PC-9 (cell line): ENCODE results near the gene SLC13A1.

Source experiments
- EZH2 ChIP-seq: fragments of 200-600 bp; sonication (generic); IDR thresholded peaks from 2 replicates; pipeline ENCODE4 v1.8.0; 2017; ENCODE audit warnings: antibody characterized with exemption, low read depth
- TF ChIP-seq, protein P1 (sequence below): fragments of 200-600 bp; sonication (generic); conservative IDR thresholded peaks from 2 replicates; pipeline ENCODE4 v1.6.1; 2017; ENCODE audit warnings: mixed run types, antibody characterized with exemption, mild to moderate bottlenecking, moderate library complexity

DNA sequence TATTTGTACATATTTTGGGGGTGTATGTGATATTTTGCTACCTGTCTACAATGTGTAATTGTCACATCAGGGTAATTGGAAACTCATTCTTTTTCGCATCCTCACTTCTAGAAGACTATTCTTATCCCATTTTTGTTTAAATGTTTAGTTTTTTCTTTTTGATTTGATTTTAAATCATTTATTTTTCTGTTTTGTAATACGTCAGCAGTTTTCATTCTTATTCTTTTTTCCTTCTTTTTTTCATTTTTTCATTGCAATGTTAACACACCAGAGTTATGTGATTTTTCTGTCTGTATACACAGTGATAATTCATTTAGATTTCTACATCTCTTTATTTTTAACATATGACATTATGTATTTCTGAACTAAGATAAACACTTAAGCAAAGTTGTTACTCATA, 85.5 kb downstream of the SLC13A1 start:
- TF ChIP-seq, protein P1, sequence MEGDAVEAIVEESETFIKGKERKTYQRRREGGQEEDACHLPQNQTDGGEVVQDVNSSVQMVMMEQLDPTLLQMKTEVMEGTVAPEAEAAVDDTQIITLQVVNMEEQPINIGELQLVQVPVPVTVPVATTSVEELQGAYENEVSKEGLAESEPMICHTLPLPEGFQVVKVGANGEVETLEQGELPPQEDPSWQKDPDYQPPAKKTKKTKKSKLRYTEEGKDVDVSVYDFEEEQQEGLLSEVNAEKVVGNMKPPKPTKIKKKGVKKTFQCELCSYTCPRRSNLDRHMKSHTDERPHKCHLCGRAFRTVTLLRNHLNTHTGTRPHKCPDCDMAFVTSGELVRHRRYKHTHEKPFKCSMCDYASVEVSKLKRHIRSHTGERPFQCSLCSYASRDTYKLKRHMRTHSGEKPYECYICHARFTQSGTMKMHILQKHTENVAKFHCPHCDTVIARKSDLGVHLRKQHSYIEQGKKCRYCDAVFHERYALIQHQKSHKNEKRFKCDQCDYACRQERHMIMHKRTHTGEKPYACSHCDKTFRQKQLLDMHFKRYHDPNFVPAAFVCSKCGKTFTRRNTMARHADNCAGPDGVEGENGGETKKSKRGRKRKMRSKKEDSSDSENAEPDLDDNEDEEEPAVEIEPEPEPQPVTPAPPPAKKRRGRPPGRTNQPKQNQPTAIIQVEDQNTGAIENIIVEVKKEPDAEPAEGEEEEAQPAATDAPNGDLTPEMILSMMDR: no peak
- no peak for TF ChIP-seq EZH2
